Measurements from ENCODE around the gene AATF.

Gene AATF

DNA sequence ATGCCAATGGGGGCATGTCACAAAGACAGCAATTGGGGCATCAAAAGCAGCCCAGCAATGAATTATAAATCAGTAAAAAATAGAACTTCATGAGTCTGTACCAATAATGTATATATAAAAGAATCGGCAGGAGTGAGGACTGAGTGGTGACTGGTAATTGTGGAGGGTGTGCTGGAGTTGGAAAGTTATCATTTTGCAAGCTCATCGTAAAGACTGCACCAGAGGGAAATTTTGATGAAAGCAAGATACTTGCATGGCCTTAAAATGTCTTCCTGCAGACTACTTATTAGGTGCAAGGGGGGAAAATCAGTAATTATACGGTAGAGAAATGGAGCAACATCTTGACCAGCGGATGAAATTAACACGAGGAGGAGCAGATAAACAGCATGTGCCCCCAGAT lies 138.9 kb downstream of the AATF start:
- Mint-ChIP-seq H3K4me3 (no peak overlapping the region), H3K9me3 (no peaks in the 10 kb centered on the region), H3K27ac (no peak overlapping the region), H3K27me3 (no peaks in the 10 kb centered on the region), H3K36me3 (peaks cover 28% of the 10 kb centered on the region), H3K4me1 (peaks cover 50% of the 10 kb centered on the region)
- CTCF ChIA-PET: interaction anchor here (1.7 kb wide), 1 partner anchor 152 kb away, joined by 5 read pairs; no protein-coding TSS in a partner anchor
- no peak for DNase-seq

DNA sequence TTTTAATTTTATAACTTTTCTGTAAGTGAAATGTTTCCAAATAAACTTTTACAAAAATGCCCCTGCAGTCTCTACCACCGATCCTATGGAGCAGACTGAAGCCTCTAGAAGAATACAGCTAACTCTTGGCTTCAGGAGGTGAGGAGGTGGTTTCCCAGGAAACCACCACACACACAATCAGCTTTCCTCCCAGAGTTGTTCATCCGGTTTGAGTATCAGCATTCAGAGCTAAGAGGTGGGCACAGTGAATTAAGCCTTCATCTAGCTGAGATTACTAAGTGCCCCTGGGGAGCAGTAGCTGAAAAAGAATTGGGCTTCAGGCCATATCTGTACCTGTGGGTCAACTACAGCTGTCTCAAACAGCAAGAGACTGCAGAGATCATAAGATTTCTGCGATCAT lies 139.7 kb downstream of the AATF start:
- DNase-seq: peak; percentile 40
- H3K9me3 Mint-ChIP-seq: no peaks in the 10 kb centered on the region
- H3K27ac Mint-ChIP-seq: peak overlapping the region; percentile 46
- CTCF ChIA-PET: interaction anchor here (0.9 to 1.7 kb wide), 2 partner anchors 41 to 152 kb away, joined by 3 to 5 read pairs; no protein-coding TSS in a partner anchor
- H3K4me3 Mint-ChIP-seq: no peak overlapping the region
- no peaks in the 10 kb centered on the region for H3K27me3 Mint-ChIP-seq
- H3K36me3 Mint-ChIP-seq: peaks cover 32% of the 10 kb centered on the region
- H3K4me1 Mint-ChIP-seq: peaks cover 50% of the 10 kb centered on the region

DNA sequence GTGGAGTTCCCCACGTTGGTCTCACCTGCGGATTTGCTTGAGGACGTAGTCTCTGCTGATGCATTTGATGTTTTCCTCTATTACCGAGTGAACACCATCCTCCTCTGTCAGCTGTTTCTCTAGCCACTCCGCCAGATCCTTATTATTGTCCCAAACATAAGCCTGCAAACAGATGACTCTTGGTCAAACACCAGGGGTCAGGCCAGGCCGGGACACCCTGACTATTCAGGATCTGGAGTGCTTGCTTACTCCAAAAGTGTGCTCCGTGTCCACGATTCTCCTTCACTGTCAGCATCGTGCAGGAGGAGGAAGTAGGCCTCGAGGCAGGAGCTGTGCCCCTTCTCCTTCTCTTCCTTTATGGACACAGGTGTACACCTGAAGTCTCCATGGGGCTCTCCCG lies 140.2 kb downstream of the AATF start:
- DNase-seq: no peak
- Mint-ChIP-seq H3K4me3 (no peak overlapping the region), H3K9me3 (no peaks in the 10 kb centered on the region), H3K27me3 (no peaks in the 10 kb centered on the region), H3K36me3 (peaks cover 32% of the 10 kb centered on the region), H3K27ac (peak overlapping the region; percentile 93), H3K4me1 (peaks cover 50% of the 10 kb centered on the region)
- CTCF ChIA-PET: interaction anchor here (0.9 to 1.7 kb wide), 2 partner anchors 42 to 151 kb away, joined by 3 to 5 read pairs; no protein-coding TSS in a partner anchor

DNA sequence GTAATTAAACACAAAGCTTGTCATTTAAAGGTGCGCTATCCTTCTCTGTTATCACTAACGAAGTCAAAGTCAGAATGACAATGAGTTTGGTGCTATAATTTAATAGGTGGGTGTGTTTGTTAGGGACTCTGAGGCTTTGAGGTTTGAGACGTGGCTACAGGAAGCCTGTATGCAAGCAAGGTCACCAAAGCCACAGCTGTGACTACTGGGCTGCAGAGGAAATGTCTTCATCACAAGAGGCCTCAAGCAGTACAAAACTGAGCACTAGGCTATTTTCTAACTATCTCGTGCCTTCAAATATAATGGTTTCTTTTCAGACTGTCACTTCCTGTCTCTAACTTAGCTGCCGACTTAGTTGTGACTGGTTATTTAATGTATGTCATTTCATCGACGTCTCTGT lies 141.2 kb downstream of the AATF start:
- Mint-ChIP-seq H3K4me1 (peaks cover 50% of the 10 kb centered on the region), H3K27me3 (no peaks in the 10 kb centered on the region), H3K9me3 (no peaks in the 10 kb centered on the region), H3K27ac (peak overlapping the region; percentile 93), H3K4me3 (peak overlapping the region; percentile 6), H3K36me3 (peaks cover 31% of the 10 kb centered on the region)
- CTCF ChIA-PET: interaction anchor here (1.1 kb wide), 1 partner anchor 23 kb away, joined by 3 read pairs; no protein-coding TSS in a partner anchor
- DNase-seq: peak; percentile 71

DNA sequence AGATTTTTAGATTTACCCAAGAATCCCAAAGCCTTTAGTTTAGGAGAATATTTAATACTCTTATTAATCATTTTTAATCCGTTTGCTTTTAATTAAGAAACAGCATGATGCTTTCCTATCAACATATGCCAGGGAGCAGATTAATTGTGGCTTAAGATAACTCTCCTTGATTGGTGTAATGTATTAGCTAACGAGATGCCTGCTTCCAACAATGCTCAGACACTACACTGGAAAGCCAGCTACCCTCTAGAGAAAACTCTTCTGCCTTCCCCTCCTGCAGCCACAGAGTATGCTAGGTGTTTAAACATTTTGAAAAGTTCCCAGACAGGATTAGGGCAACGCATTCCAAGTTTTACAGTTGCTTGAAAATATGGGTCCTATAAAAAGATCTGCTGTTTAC lies 142.2 kb downstream of the AATF start:
- Mint-ChIP-seq H3K4me3 (no peak overlapping the region), H3K4me1 (peaks cover 49% of the 10 kb centered on the region), H3K9me3 (no peaks in the 10 kb centered on the region), H3K36me3 (peaks cover 30% of the 10 kb centered on the region), H3K27me3 (no peaks in the 10 kb centered on the region), H3K27ac (peak overlapping the region; percentile 93)
- CTCF ChIA-PET: no interaction called here
- DNase-seq: no peak

DNA sequence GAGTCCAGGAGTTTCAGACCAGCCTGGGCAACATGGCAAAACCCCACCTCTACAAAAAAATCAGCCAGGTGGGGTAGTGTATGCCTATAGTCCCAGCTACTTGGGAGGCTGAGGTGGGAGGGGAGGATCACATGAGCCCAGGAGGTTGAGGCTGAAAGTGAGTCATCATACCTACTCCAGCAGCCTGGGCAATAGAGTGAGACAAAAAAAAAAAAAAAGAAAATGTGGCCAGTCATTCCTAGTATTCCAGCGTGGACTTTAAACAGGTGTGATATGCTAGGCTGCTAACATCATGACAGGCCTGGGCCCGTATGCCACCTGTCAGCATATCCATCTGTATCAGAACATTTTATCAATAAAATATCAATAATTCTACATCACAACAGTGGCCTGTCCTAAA lies 143.3 kb downstream of the AATF start:
- H3K27ac Mint-ChIP-seq: no peak overlapping the region
- no peaks in the 10 kb centered on the region for H3K27me3 Mint-ChIP-seq
- H3K4me1 Mint-ChIP-seq: peaks cover 48% of the 10 kb centered on the region
- H3K36me3 Mint-ChIP-seq: peaks cover 35% of the 10 kb centered on the region
- no peak overlapping the region for H3K4me3 Mint-ChIP-seq
- CTCF ChIA-PET: no interaction called here
- no peak for DNase-seq
- no peaks in the 10 kb centered on the region for H3K9me3 Mint-ChIP-seq

DNA sequence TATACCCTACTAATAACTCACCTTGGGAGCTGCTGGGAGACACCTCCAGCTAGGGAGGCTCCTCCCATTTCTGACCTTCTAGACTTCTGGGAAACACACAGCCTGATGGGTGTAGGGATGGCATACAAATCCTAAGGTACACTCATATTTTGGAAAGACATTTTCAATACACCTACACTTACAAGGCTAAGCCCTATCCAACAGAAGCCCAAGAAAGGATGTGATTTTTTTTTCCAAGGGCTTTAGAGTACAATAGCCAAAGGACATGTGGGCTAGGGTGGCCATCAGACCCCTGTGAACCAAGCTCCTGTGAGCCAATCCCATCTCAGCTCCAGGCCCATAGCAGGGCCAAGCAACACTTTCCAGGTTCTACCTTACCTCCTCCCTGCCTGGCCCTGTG lies 143.9 kb downstream of the AATF start:
- H3K27ac Mint-ChIP-seq: no peak overlapping the region
- H3K27me3 Mint-ChIP-seq: no peaks in the 10 kb centered on the region
- no peak for DNase-seq
- H3K9me3 Mint-ChIP-seq: no peaks in the 10 kb centered on the region
- H3K4me1 Mint-ChIP-seq: peaks cover 42% of the 10 kb centered on the region
- H3K36me3 Mint-ChIP-seq: peaks cover 34% of the 10 kb centered on the region
- H3K4me3 Mint-ChIP-seq: no peak overlapping the region
- CTCF ChIA-PET: no interaction called here

DNA sequence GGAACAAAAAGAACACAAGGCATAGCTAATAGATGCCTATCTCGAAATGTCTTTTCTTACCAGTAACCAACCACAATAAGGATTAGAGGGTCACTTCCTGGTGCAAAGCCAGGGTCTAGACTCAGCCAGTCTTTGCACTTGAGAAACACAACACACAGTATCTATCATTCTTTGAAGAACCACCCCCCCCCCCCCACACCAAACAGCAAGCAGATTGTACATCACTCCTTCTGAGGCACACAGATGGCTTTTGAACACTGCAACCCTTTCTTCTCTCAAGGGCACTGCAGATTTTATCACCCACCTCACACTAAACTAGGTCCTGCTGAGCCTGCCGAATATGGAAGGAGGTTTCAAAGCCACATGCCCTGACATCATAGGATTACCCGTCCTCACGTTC lies 145.6 kb downstream of the AATF start:
- Mint-ChIP-seq H3K9me3 (no peaks in the 10 kb centered on the region), H3K36me3 (peaks cover 34% of the 10 kb centered on the region), H3K27ac (no peak overlapping the region), H3K4me1 (peaks cover 25% of the 10 kb centered on the region), H3K27me3 (no peaks in the 10 kb centered on the region), H3K4me3 (no peak overlapping the region)
- CTCF ChIA-PET: no interaction called here
- no peak for DNase-seq

DNA sequence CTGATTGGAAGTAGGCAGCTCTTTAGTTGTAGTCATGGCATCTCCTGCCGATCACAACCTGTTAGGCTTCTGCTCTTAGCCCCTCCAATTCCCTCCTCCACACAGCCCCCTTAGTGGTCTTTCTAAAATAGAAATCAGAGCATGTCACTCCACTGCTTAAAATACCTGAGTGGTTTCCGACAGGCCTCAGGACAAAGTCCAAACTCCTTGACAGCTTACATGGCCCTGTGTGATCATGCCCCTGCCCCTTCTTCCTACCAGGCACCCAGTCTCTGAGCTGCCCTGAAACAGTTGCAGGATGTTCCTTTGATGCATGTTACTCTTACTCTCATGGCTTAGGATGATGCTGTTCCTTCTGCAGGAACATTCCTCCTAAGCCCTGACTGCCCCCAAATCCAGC lies 147.3 kb downstream of the AATF start:
- Mint-ChIP-seq H3K4me3 (no peak overlapping the region), H3K27me3 (no peaks in the 10 kb centered on the region), H3K4me1 (peaks cover 9% of the 10 kb centered on the region), H3K9me3 (no peaks in the 10 kb centered on the region), H3K36me3 (peaks cover 28% of the 10 kb centered on the region), H3K27ac (no peak overlapping the region)
- DNase-seq: no peak
- CTCF ChIA-PET: interaction anchor here (1.1 kb wide), 1 partner anchor 48 kb away, joined by 3 read pairs; no protein-coding TSS in a partner anchor

DNA sequence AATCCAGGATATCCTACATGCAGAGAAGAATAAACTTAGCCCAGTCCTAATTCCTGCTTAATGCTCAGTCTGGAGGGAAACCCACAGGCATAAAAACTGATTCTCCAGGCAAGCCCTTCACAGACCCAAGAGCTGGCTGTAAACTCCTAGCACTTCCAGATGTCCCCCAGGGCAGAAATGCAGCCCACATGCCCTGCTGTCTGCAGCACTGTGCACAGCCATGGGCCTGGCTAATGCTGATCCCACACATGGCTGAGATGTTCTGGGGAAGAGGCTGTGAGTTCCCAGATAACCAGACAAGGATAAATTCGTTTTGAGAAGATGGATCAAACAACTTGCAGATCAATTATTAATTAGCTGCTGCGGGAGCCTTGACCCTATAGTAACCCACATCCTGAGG lies 148.4 kb downstream of the AATF start:
- Mint-ChIP-seq H3K9me3 (no peaks in the 10 kb centered on the region), H3K4me1 (peaks cover 1% of the 10 kb centered on the region), H3K27me3 (no peaks in the 10 kb centered on the region), H3K27ac (no peak overlapping the region), H3K36me3 (peaks cover 30% of the 10 kb centered on the region), H3K4me3 (no peak overlapping the region)
- no peak for DNase-seq
- CTCF ChIA-PET: interaction anchor here (0.9 kb wide), 1 partner anchor 143 kb away, joined by 3 read pairs; no protein-coding TSS in a partner anchor

DNA sequence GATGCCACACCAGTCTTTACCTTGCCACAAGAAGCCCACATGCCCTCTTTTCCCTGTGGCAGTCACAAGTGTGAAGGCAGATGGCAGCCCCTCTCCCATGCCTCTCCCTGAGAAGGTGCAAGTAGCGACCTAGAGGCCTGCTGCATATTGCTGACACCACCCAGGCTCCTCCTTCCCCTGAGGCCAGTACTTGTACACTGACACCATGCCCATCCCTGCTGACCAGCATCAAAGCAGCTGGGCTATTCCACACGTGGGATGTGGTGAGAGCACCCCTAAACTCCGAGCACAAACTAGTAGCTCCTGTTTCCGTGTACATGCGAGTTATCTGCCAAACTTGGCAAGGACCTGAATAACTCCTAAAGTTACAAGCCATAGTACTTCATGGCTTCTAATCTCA lies 149.4 kb downstream of the AATF start:
- H3K9me3 Mint-ChIP-seq: no peaks in the 10 kb centered on the region
- CTCF ChIA-PET: no interaction called here
- no peaks in the 10 kb centered on the region for H3K27me3 Mint-ChIP-seq
- H3K36me3 Mint-ChIP-seq: peaks cover 27% of the 10 kb centered on the region
- H3K4me1 Mint-ChIP-seq: no peaks in the 10 kb centered on the region
- no peak for DNase-seq
- no peak overlapping the region for H3K4me3 Mint-ChIP-seq
- no peak overlapping the region for H3K27ac Mint-ChIP-seq

DNA sequence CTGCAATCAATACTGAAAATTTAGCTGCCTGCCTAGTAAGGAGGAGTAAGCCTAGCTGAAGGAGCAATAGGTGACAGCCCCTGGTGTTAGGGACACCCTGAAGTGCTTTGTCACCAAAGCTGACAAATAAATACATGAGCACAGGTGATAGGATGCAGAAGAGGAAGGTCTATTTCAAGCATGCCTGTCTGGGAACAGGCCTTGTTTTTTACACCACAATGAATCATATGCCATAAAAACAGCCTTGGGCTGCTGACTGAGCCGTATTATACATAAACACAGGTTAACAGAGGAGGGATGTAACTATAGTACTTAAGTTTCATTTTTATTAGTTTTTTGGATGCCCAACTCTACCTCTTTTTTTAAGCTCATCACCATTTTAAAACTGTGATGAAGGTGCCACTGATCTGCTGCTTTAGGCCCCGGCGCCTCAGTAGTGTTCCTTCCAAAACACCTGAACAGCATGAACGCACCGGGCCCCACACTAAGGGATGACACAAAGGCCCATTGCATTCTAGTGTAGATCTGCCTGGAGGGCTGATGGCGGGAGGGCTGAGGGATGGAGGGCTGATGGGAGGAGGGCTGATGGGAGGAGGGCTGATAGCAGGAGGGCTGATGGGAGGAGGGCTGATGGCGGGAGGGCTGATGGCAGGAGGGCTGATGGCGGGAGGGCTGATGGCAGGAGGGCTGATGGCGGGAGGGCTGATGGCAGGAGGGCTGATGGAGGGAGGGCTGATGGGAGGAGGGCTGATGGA lies 150.3 kb downstream of the AATF start:
- no peak overlapping the region for H3K4me3 Mint-ChIP-seq
- no peaks in the 10 kb centered on the region for H3K27me3 Mint-ChIP-seq
- CTCF ChIA-PET: no interaction called here
- H3K9me3 Mint-ChIP-seq: no peaks in the 10 kb centered on the region
- H3K4me1 Mint-ChIP-seq: no peaks in the 10 kb centered on the region
- H3K27ac Mint-ChIP-seq: no peak overlapping the region
- peaks cover 26% of the 10 kb centered on the region for H3K36me3 Mint-ChIP-seq
- DNase-seq: no peak

DNA sequence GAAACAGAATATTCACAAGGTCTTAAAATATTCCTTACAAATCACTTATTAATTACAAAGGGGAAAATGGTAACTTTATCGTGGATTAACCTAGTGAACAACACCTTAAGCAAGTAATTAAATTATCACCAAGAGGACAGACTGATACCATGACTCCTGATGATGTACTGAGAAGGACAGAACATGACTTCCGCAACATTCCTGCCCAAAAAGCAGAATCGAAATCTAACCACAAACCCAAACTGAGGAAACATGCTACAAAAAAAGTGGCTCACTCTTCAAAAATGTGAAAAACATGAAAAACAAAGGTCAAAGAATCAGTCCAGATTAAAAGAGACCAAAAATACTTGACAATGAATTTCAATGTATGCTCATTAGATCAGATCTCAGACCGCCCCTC lies 151.5 kb downstream of the AATF start:
- H3K4me3 Mint-ChIP-seq: no peak overlapping the region
- no peaks in the 10 kb centered on the region for H3K27me3 Mint-ChIP-seq
- H3K36me3 Mint-ChIP-seq: peaks cover 23% of the 10 kb centered on the region
- DNase-seq: no peak
- CTCF ChIA-PET: no interaction called here
- no peaks in the 10 kb centered on the region for H3K9me3 Mint-ChIP-seq
- H3K27ac Mint-ChIP-seq: no peak overlapping the region
- no peaks in the 10 kb centered on the region for H3K4me1 Mint-ChIP-seq

DNA sequence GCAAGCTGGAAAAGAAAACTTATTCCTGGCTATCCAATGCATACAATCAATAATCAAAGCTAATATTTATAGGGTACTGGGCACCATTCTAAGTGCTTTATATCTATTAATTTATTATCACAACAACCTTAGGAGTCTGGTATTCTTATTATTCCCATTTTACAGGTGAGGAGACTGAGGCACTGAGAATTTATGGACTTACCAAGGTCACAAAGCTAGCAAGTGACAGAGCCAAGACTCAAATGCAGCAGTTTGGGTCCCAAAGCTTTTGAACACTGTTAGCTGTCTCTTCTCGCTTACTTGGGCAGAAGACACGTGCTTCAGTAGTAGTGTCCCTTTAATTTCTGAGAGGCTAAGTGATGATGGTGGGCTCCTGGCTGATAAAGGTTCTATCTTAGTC lies 152.6 kb downstream of the AATF start:
- Mint-ChIP-seq H3K27ac (no peak overlapping the region), H3K36me3 (peaks cover 14% of the 10 kb centered on the region), H3K4me1 (no peaks in the 10 kb centered on the region), H3K4me3 (no peak overlapping the region), H3K9me3 (no peaks in the 10 kb centered on the region), H3K27me3 (no peaks in the 10 kb centered on the region)
- CTCF ChIA-PET: no interaction called here
- no peak for DNase-seq

DNA sequence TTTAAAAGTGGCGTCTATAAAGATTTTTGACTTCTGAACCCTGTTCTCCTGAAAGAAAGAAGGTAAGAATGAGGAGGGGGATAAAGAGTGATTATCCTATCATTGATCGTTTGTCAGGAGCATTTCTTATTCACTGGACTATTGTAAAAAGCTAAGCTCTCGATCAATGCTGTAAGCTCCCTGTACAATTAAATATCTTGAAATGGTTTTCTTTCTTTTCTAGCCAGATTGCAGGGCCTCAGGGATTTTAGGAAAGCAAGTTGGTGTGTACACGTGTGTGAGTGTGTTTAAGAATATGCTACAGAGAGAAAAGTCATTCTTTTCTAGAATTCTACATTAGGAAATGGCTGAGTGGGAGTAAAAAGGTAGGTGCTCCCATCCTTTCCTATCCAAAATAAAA lies 154.5 kb downstream of the AATF start:
- Mint-ChIP-seq H3K4me1 (no peaks in the 10 kb centered on the region), H3K9me3 (no peaks in the 10 kb centered on the region), H3K4me3 (no peak overlapping the region), H3K27me3 (no peaks in the 10 kb centered on the region), H3K27ac (no peak overlapping the region), H3K36me3 (peaks cover 1% of the 10 kb centered on the region)
- DNase-seq: no peak
- CTCF ChIA-PET: no interaction called here

All from activated naive CD4-positive, alpha-beta T cell treated with anti-CD3 and anti-CD28 coated beads, Interleukin-2, amount 10 ng/mL, durations not matched to agents 7 days and 5 days (primary cell).